Neural crest cell (in vitro differentiated cells): ENCODE data around the gene CACNA1A. TPM values are rescaled to one million over a fixed set of nuclear protein-coding genes. Genes with fewer than 3 reads are reported as not detected.
"Not testable (repeated sequence)": the region's sequence is repeated elsewhere in the genome, so short reads cannot be mapped to it uniquely, and the experiment has no call there.

Source experiments
- DNase-seq: peaks from one replicate; pipeline ENCODE4 v3.0.0; 2021; ENCODE audit warnings: low read depth, mixed read lengths, low spot score
- H3K27ac Mint-ChIP-seq: one replicate; pipeline ENCODE4 v1.8.0; 2021; ENCODE audit warnings: mild to moderate bottlenecking, mixed read lengths; ENCODE audit not compliant: unreplicated experiment
- H3K27me3 Mint-ChIP-seq: 2 replicates; pipeline ENCODE4 v1.8.0; 2021; ENCODE audit warnings: low read depth, mild to moderate bottlenecking, mixed read lengths
- H3K36me3 Mint-ChIP-seq: 2 replicates; pipeline ENCODE4 v1.8.0; 2021; ENCODE audit warnings: low read depth, mild to moderate bottlenecking, mixed read lengths
- H3K4me1 Mint-ChIP-seq: 2 replicates; pipeline ENCODE4 v1.8.0; 2021; ENCODE audit warnings: mixed read lengths
- H3K4me3 Mint-ChIP-seq: one replicate; pipeline ENCODE4 v1.8.0; 2021; ENCODE audit warnings: mild to moderate bottlenecking, mixed read lengths
- H3K9me3 Mint-ChIP-seq: 2 replicates; pipeline ENCODE4 v1.8.0; 2021; ENCODE audit warnings: mixed read lengths
- CTCF ChIP-seq: fragments of 200-600 bp; sonication (generic); conservative IDR thresholded peaks from 2 replicates; pipeline ENCODE4 v1.5.0; 2021; ENCODE audit warnings: antibody characterized with exemption, mild to moderate bottlenecking
- total RNA-seq: library from RNA; stranded (reverse); gene quantifications from 2 replicates; pipeline ENCODE4 v1.2.1, GENCODE V29; 2021

The CACNA1A gene
- total RNA-seq, 1 donor from 2014 or later: 2.8 TPM

GRCh38 chr19:13171146-13171545 lies 335.1 kb downstream of the CACNA1A start:
- no peak overlapping the region for H3K4me3 Mint-ChIP-seq
- no peaks in the 10 kb centered on the region for H3K27me3 Mint-ChIP-seq
- peaks cover 31% of the 10 kb centered on the region for H3K4me1 Mint-ChIP-seq
- H3K27ac Mint-ChIP-seq: no peak overlapping the region
- DNase-seq: no peak
- TF ChIP-seq CTCF: no peak
- H3K36me3 Mint-ChIP-seq: no peaks in the 10 kb centered on the region
- no peaks in the 10 kb centered on the region for H3K9me3 Mint-ChIP-seq

DNA sequence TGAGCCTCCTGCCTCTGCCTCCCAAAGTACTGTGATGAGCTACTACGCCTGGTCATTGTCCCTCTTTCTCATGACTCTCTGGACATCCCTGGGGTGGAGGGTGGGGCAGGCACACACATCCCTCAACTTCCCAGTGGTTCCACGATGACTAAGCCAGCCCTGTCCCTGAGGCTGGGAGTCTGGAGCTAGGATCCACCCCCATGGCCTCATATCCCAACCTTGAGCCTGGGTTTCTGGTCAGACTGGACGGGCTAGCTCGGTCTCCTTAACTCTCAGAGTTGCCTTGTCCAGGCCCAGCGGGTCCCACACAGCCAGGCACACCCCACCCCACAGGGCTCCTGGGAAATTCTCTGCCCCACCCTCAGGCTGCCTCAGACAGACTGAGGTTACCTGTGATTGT lies 336.5 kb downstream of the CACNA1A start:
- Mint-ChIP-seq H3K27ac (no peak overlapping the region), H3K36me3 (no peaks in the 10 kb centered on the region), H3K9me3 (no peaks in the 10 kb centered on the region), H3K27me3 (no peaks in the 10 kb centered on the region), H3K4me3 (no peak overlapping the region), H3K4me1 (peaks cover 39% of the 10 kb centered on the region)
- TF ChIP-seq CTCF: no peak
- no peak for DNase-seq

DNA sequence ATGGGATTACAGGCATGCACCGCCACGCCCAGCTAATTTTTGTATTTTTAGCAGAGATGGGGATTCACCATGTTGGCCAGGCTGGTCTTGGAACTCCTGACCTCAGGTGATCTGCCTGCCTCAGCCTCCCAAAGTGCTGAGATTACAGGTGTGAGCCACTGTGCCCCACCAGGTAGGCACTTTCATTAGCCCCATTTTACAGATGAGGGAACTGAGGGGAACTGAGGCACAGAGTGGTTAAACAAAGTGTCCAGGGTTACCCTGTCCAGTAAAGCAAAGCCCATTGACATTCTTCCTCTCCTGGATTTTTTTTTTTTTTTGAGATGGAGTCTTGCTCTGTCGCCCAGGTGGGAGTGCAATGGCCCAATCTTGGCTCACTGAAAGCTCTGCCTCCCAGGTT lies 340.1 kb downstream of the CACNA1A start:
- not testable (repeated sequence) for H3K27me3 Mint-ChIP-seq, H3K27ac Mint-ChIP-seq, H3K4me3 Mint-ChIP-seq, H3K36me3 Mint-ChIP-seq, H3K9me3 Mint-ChIP-seq, DNase-seq
- H3K4me1 Mint-ChIP-seq: peaks cover 58% of the 10 kb centered on the region

DNA sequence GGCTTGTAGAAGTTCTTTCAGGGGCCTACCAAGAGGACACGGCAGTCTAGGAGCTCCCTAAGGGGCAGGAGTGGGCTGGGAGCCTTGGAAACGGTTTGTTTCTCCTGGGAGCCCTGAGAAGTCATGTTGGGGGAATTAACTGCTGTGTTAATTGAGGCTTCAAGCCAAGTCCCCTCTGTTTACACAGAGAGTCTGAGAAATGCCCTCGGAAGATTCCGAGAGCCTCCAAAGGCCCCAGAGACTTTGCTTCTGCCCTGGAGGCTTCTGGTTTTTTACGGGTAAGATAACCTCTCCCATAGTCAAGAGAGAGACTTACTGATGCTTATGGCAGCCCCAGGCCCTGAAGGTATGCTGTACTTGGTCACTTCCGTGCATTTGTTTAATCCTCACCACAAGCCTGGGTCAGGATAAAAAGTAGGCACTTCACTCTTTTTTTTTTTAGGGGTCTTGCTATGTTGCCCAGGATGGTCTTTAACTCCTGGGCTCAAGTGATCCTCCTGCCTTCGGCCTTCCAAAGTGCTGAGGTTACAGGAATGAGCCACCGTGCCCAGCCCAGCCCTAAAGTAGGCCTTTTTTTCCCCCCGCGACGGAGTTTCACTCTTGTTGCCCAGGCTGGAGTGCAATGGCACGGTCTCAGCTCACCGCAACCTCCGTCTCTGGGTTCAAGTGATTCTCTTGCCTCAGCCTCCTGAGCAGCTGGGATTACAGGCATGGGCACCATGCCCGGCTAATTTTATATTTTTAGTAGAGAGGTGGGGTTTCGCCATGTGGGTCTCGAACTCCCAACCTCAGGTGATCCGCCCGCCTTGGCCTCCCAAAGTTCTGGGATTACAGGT lies 340.9 kb downstream of the CACNA1A start:
- Mint-ChIP-seq H3K27me3 (no peaks in the 10 kb centered on the region), H3K36me3 (no peaks in the 10 kb centered on the region), H3K4me3 (peak overlapping the region; percentile 85), H3K27ac (peak overlapping the region; percentile 94), H3K9me3 (no peaks in the 10 kb centered on the region), H3K4me1 (peaks cover 58% of the 10 kb centered on the region)
- no peak for TF ChIP-seq CTCF
- DNase-seq: no peak

GRCh38 chr19:13164343-13165161 lies 341.7 kb downstream of the CACNA1A start:
- Mint-ChIP-seq H3K27me3 (no peaks in the 10 kb centered on the region), H3K27ac (peak overlapping the region; percentile 94)

More at GRCh38 chr19:13164343-13165161, 341.7 kb downstream of the CACNA1A start:
- Mint-ChIP-seq H3K9me3 (no peaks in the 10 kb centered on the region), H3K36me3 (no peaks in the 10 kb centered on the region), H3K4me1 (peaks cover 57% of the 10 kb centered on the region), H3K4me3 (peak overlapping the region; percentile 85)
- TF ChIP-seq CTCF: no peak
- DNase-seq: peak; percentile 80
